GM21528 (cell line): ENCODE measurements around the gene BOLA3.
A peak's percentile ranks its signal among the peaks of the same experiment; 100 is the strongest.
"Not testable (repeated sequence)": the region's sequence is repeated elsewhere in the genome, so short reads cannot be mapped to it uniquely, and the experiment has no call there.

Experiments used
- ATAC-seq: cut with Tn5 transposase; IDR thresholded peaks from one replicate; pipeline ENCODE4 v1.9.1; 2021; ENCODE audit warnings: mild to moderate bottlenecking, moderate library complexity; ENCODE audit not compliant: unreplicated experiment, low FRiP score

BOLA3 gene

DNA sequence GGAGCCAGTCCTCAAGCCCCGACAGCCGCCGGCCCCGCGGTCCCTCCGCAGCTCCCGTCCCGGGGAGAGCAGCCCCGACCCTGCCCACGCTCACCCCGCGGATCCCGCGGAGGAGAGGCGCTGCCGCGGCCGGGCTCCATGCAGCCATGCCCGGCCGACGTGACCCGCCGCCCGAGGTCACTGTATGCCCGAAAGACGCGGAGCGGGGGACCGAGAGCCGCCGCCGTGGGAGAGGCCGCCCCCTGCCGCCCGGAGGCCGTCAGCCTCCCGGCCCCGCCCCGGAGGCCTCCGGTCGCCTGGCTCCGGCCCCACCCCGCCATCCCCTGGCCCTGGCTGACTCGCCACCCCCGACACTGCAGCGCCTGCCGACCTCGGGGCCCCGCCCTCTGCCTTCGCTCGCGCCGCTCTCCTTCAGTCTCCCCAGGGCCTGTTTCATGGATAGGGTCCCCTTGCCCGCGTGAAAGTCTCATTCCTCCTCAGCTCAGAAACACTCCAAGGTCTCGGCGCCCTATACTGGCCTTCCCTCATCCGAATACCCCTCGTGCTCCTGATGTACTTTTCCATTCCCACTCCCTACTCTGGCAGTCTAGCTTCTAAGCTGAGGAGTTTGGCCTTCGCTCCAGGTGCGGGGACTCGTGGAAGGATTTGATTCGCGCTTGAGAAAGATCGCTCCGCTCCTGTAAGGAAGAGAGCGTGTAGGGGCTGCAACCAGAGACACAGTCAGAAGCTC lies at the start of gene BOLA3:
BOLA3 (minus strand) TSS at position 186 of the 730 bp plus-strand sequence; CDS start at position 148, 38 bp downstream.
- peak; percentile 89 for ATAC-seq

DNA sequence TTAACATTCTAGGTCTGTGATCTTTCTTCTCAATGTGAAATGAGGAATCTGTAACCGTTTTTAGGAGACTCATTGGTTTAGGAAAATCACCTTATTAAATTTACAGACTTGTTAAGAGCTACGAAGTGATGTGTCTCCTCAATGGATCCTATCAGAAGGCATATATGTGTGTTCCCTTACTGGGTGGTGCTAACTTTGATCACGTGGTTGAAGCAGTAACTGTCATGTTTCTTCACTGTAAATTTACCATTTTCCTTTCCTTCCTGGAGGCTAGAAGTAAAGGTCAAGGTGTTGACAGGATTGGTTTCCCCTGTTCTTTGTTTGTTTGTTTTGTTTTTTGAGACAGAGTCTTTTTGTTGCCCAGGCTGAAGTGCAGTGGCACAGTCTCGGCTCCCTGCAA lies 49.3 kb upstream of the BOLA3 start:
- no peak for ATAC-seq

GRCh38 chr2:74194799-74195198 lies 47.1 kb upstream of the BOLA3 start:
- ATAC-seq = no peak

DNA sequence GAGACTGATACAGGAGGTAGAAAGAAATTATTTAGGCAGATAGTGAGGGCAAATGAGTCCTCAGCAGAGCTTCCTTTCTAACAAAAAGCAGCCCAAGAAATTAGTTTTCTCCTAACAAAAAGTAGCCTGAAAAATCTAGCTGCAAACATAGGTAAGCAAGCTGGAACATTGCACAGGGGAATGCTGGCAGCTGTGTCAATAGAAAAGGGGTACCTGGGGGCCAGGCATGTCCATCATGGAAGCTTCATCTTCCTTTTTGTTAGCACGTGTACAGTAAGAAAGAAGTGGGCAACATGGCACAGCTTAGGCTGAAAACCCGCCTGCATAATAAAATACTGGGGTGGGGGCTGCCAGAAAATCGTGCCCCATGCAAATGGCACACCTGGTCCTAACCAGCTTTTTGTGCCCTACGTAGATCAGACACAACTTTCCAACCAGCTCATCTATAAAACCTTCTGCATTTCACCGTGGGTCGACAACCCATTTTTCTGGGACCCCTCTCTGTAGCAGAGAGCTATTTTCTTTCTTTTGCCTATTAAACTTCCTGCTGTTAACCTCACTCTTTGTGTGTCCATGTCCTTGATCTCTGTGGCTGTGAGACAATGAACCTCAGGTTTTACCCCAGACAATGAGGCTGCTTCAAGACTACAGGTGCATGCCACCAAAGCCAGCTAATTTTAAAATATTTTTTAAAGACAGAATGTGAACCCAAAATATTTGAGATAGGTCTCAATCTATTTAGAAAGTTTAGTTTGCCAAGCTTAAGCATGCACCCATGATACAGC lies 44.1 kb upstream of the BOLA3 start:
- ATAC-seq = no peak

GRCh38 chr2:74188696-74189095 lies 41.0 kb upstream of the BOLA3 start:
- no peak for ATAC-seq

GRCh38 chr2:74188018-74188601 lies 40.4 kb upstream of the BOLA3 start:
- ATAC-seq = no peak

DNA sequence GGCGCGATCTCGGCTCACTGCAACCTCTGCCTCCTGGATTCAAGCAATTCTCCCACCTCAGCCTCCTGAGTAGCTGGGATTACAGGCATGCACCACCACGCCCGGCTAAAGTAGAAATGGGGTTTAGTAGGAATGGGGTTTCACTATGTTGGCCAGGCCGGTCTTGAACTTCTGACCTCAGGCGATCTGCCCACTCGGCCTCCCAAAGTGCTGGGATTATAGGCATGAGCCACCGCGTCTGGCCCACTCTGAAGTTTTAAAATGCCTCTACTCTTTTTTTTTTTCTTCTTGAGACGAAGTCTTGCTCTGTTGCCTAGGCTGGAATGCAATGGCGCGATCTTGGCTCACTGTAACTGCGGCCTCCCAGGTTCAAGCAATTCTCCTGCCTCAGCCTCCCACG lies 39.0 kb upstream of the BOLA3 start:
- not testable (repeated sequence) for ATAC-seq

- peak; percentile 60 for ATAC-seq
These were observed 38.3 kb upstream of the BOLA3 start for GRCh38 chr2:74186038-74186437.

GRCh38 chr2:74183878-74184277 lies 36.2 kb upstream of the BOLA3 start:
- ATAC-seq = no peak

DNA sequence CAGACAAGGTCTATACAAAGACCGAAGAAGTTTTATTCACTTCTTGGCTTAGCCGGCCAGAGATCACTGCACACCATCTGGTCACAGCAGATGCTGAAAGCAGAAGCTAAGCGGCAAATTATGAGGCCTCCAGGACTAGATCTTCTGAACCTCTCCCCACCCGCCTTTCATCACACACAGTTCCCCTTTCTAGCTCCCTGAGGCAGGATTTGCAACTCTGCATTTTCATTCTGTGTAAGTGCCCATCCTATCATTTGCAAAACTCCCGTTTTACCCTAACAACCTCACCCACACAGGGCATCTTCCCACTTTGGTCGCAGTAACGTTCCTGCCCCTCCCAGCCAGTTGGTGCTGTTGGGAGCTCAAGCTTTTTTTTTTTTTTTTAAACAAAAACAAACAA lies 34.0 kb upstream of the BOLA3 start:
- ATAC-seq = peak; percentile 23

GRCh38 chr2:74179063-74179865 lies 31.6 kb upstream of the BOLA3 start:
- ATAC-seq = peak; percentile 20

DNA sequence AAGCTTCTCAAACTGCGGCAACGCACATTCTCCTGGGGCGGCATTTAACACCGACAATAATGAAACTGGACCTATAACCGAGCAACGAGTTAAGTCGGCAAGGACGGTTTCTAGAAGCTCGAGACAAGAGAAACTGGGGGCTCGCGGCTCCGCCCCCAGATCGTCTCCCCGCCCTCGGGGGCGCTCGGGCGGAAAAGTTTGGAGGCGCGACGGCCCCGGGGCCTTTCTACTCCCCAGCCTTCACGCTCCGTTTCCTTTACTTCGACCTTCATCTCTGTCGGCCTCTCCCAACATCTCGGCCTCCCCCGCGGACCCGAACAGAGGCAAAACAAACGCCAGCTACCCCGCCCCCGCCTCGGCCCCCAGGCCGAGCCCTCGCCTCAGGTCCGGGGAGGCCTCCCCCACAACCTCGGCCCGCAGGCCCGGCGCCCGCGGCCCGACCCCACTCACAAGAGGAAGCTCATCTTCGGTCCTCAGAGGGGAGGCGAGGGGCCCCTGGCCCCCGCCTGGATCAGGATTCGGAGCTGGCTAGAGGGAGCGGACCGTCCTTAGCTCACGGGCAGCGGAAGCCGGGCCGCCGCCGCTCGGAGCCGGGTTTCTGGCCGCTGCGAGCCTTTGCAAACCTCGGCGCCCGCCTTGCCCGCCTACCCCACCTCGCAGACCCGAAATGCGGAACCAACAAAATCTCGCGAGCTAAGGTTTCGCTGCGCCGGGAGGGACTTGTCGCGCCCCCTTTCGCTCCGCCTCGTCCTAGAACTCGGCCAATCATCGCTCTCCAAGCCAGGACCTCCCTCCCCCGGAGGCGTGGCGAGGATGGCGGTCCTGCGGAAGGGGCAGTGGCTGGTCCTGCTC lies 30.7 kb upstream of the BOLA3 start, which contains the start of gene MOB1A:
MOB1A (minus strand) TSS at position 669 of the 852 bp plus-strand sequence; CDS start at position 464, 205 bp downstream.
- ATAC-seq = peak; percentile 77

- no peak for ATAC-seq
These were observed 30.0 kb upstream of the BOLA3 start for GRCh38 chr2:74177696-74178095.

DNA sequence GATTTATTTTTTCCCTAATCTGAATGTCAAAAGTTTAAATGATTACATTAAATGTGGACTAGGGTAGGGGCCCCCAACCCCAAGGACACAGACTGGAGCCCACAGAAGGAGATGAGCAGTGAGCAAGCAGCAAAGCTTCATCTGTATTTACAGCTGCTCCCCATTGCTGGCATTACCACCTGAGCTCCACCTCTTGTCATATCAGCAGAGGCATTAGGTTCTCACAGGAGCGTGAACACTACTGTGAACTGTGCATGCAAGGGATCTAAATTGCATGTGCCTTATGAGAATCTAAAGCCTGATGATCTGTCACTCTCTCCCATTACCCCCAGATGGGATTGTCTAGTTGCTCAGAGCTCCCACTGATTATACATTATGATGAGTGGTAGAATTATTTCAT lies 27.2 kb upstream of the BOLA3 start:
- ATAC-seq = no peak

DNA sequence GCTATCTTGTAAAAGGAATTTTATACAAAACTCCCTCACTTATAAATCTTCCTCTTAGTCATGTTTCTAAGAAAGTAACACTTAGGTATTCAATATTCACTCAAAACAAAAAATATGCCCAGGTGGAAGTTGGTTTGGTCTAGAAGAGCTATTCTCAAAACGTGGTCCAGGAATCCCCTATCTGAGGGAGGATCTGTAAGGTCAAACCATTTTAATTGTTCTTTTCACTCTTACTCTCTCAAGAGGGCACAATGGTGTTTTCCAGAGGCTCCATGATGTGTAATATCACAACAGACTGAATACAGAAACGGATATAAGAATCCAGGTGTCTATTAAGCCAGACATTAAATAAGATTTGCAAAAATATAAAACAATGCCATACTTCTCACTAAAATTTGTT lies 21.0 kb upstream of the BOLA3 start:
- no peak for ATAC-seq

- ATAC-seq = no peak
These were observed 17.0 kb upstream of the BOLA3 start for GRCh38 chr2:74164761-74165160.

- ATAC-seq = no peak
These were observed 15.2 kb upstream of the BOLA3 start for GRCh38 chr2:74162951-74163350.

- no peak for ATAC-seq
These were observed 8.1 kb upstream of the BOLA3 start for GRCh38 chr2:74155830-74156229.

DNA sequence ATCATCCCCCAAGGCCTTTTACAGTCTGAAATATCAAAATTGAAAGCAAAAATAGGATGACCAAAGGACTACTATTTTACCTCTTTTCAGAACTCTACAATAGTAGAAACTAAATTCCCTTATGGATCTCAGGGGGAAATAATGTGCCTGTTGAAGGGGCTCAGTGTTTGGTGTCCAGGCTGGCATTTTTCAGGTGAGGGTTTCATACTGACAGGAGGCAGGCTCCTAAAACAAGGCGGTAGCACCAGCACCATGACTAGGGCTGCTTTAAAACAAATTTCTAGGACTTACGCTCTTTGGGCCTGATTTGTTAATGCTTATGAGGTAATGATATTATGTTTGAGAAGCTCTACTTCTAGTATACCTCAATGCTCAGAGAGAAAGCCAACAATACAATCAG lies 5.2 kb upstream of the BOLA3 start:
- ATAC-seq = no peak
